H1 (cell line): ENCODE measurements around the gene EYA2. TPM values are rescaled to one million over a fixed set of nuclear protein-coding genes. Genes with fewer than 3 reads are reported as not detected.

Experiments used
- CTCF ChIA-PET: fragments of 300-600 bp; sonication (Branson Sonifier 250); formaldehyde crosslinking; loops from one replicate; lab custom pipeline; 2021; ENCODE audit not compliant: partially characterized antibody; lab: Charles Lee
- POLR2A ChIA-PET: fragments of 300-600 bp; sonication (Branson Sonifier 250); formaldehyde crosslinking; loops from one replicate; lab custom pipeline; 2021; ENCODE audit warnings: inconsistent platforms; ENCODE audit not compliant: partially characterized antibody; lab: Charles Lee
- DNase-seq, 2 experiments: peaks; one replicate each; pipeline versions ENCODE4 v3.0.0 to v3.0.0-alpha.2; 2010 to 2022; ENCODE audit warnings: low spot score in 2 of 2, low read depth in 1 of 2, mixed read lengths in 1 of 2
- FAIRE-seq: peaks from 2 replicates; lab custom pipeline; 2011; peaks lifted over from hg19 to GRCh38; lab: Jason Lieb, UNC
- H2AFZ ChIP-seq: 2 replicates; pipeline ENCODE4 v1.8.1; 2012; ENCODE audit warnings: low read length, inconsistent platforms
- H2AK5ac ChIP-seq: 2 replicates; pipeline ENCODE4 v1.6.1; 2013; ENCODE audit warnings: low read depth, low read length
- H2BK120ac ChIP-seq: replicated peaks from 2 replicates; pipeline ENCODE3; 2013; ENCODE audit warnings: low read depth, low read length, inconsistent platforms
- H2BK12ac ChIP-seq: 2 replicates; pipeline ENCODE4 v1.6.1; 2013; ENCODE audit warnings: low read depth, low read length
- H2BK15ac ChIP-seq: 2 replicates; pipeline ENCODE4 v1.6.1; 2013; ENCODE audit warnings: low read length
- H2BK20ac ChIP-seq: 2 replicates; pipeline ENCODE4 v1.6.1; 2013; ENCODE audit warnings: low read length
- H2BK5ac ChIP-seq: 2 replicates; pipeline ENCODE4 v1.6.1; 2013; ENCODE audit warnings: low read depth, low read length
- H3K14ac ChIP-seq: 2 replicates; pipeline ENCODE4 v1.6.1; 2013; ENCODE audit warnings: inconsistent platforms; ENCODE audit not compliant: insufficient read length
- H3K18ac ChIP-seq: 2 replicates; pipeline ENCODE4 v1.6.1; 2013; ENCODE audit warnings: low read length; ENCODE audit errors: extremely low read depth
- H3K23ac ChIP-seq: 2 replicates; pipeline ENCODE4 v1.6.1; 2013; ENCODE audit warnings: inconsistent platforms; ENCODE audit not compliant: insufficient read length
- H3K23me2 ChIP-seq: 2 replicates; pipeline ENCODE4 v1.6.1; 2013; ENCODE audit warnings: low read depth, low read length
- H3K27ac ChIP-seq: 2 replicates; pipeline ENCODE4 v1.6.1; 2011; ENCODE audit warnings: low read depth, low read length, inconsistent platforms
- H3K27me3 ChIP-seq, 4 experiments: replicated peaks in 1 of 4; 1 replicate in 1 of 4; 2 replicates in 3 of 4; pipeline versions ENCODE4 v1.6.1 to v1.8.1; 2011 to 2013; ENCODE audit warnings: low read length in 3 of 4, mild to moderate bottlenecking in 3 of 4, inconsistent platforms in 2 of 4, mixed read lengths in 2 of 4, moderate library complexity in 1 of 4; ENCODE audit not compliant: control insufficient read depth in 3 of 4, insufficient read depth in 3 of 4; ENCODE audit errors: extremely low read depth in 1 of 4
- H3K36me3 ChIP-seq, 4 experiments: 2 replicates each; pipeline versions ENCODE4 v1.6.1 to v1.8.1; 2011 to 2013; ENCODE audit warnings: mild to moderate bottlenecking in 4 of 4, low read length in 3 of 4, moderate library complexity in 2 of 4, control low read depth in 1 of 4, inconsistent platforms in 1 of 4; ENCODE audit not compliant: insufficient read depth in 4 of 4, control insufficient read depth in 2 of 4
- H3K4ac ChIP-seq: replicated peaks from 2 replicates; pipeline ENCODE3; 2013; ENCODE audit warnings: low read length, low read depth, mixed read lengths, inconsistent platforms; ENCODE audit not compliant: insufficient read length
- H3K4me1 ChIP-seq, 4 experiments: replicated peaks in 1 of 4; 1 replicate in 1 of 4; 2 replicates in 3 of 4; pipeline versions ENCODE4 v1.6.1 to v1.8.1; 2011 to 2013; ENCODE audit warnings: low read length in 3 of 4, inconsistent platforms in 2 of 4, mixed read lengths in 1 of 4; ENCODE audit not compliant: insufficient read depth in 4 of 4, control insufficient read depth in 3 of 4
- H3K4me2 ChIP-seq, 2 experiments: 2 replicates each; pipeline versions ENCODE4 v1.6.1 to v1.8.1; 2011 to 2013; ENCODE audit warnings: low read depth in 2 of 2, low read length in 2 of 2, control low read depth in 1 of 2, inconsistent platforms in 1 of 2, mild to moderate bottlenecking in 1 of 2; ENCODE audit not compliant: insufficient read depth in 1 of 2
- H3K4me3 ChIP-seq, 4 experiments: fragments of 200-600, 300-600 bp in 1 of 4; sonication (generic), shearing (Covaris generic), sonication (Bioruptor Twin) in 1 of 4; 2 replicates each; pipeline versions ENCODE4 v1.5.1 to v1.8.1; 2011 to 2016; ENCODE audit warnings: low read length in 4 of 4, low read depth in 3 of 4, control low read depth in 2 of 4, inconsistent platforms in 2 of 4, mild to moderate bottlenecking in 2 of 4, mixed read lengths in 1 of 4, moderate library complexity in 1 of 4; ENCODE audit not compliant: insufficient read depth in 2 of 4; ENCODE audit errors: extremely low read depth in 1 of 4
- H3K56ac ChIP-seq: replicated peaks from 2 replicates; pipeline ENCODE3; 2013; ENCODE audit warnings: low read depth, mild to moderate bottlenecking, mixed read lengths, low read length, inconsistent platforms; ENCODE audit not compliant: insufficient read length
- H3K79me1 ChIP-seq: 2 replicates; pipeline ENCODE4 v1.6.1; 2013; ENCODE audit warnings: low read depth, low read length, control low read depth
- H3K79me2 ChIP-seq, 2 experiments: 2 replicates each; pipeline versions ENCODE4 v1.6.1 to v1.8.1; 2012 to 2013; ENCODE audit warnings: low read length in 2 of 2, mild to moderate bottlenecking in 2 of 2, inconsistent platforms in 1 of 2; ENCODE audit not compliant: insufficient read depth in 2 of 2, control insufficient read depth in 1 of 2
- H3K9ac ChIP-seq, 4 experiments: replicated peaks in 1 of 4; 1 replicate in 1 of 4; 2 replicates in 3 of 4; pipeline versions ENCODE4 v1.6.1 to v1.8.1; 2011 to 2013; ENCODE audit warnings: low read depth in 3 of 4, low read length in 3 of 4, control low read depth in 2 of 4, mild to moderate bottlenecking in 2 of 4, moderate library complexity in 2 of 4, inconsistent platforms in 1 of 4; ENCODE audit errors: extremely low read depth in 1 of 4
- H3K9me3 ChIP-seq, 2 experiments: 2 replicates each; pipeline versions ENCODE4 v1.6.1 to v1.8.1; 2012 to 2013; ENCODE audit warnings: mild to moderate bottlenecking in 2 of 2, moderate library complexity in 2 of 2, control low read depth in 1 of 2, inconsistent platforms in 1 of 2, low read depth in 1 of 2, low read length in 1 of 2, mixed read lengths in 1 of 2; ENCODE audit not compliant: insufficient read depth in 2 of 2
- H4K20me1 ChIP-seq, 2 experiments: replicated peaks in 1 of 2; 2 replicates each; pipeline versions ENCODE3 to v1.8.1; 2011 to 2013; ENCODE audit warnings: inconsistent platforms in 2 of 2, low read length in 2 of 2, mild to moderate bottlenecking in 1 of 2; ENCODE audit not compliant: insufficient read depth in 2 of 2, control insufficient read depth in 1 of 2
- H4K5ac ChIP-seq: 2 replicates; pipeline ENCODE4 v1.6.1; 2013; ENCODE audit warnings: low read length, low read depth, mixed read lengths, inconsistent platforms; ENCODE audit not compliant: insufficient read length
- H4K8ac ChIP-seq: 2 replicates; pipeline ENCODE4 v1.8.0; 2013; ENCODE audit warnings: mild to moderate bottlenecking, moderate library complexity, low read length, inconsistent platforms; ENCODE audit not compliant: insufficient read depth; ENCODE audit errors: extremely low read depth
- H4K91ac ChIP-seq: replicated peaks from 2 replicates; pipeline ENCODE3; 2013; ENCODE audit warnings: low read length, mixed read lengths, inconsistent platforms; ENCODE audit not compliant: insufficient read length
- ASH2L ChIP-seq: fragments of 200-600, 300-600 bp; sonication (generic); IDR thresholded peaks from one replicate; pipeline ENCODE4 v1.7.1; 2017; ENCODE audit warnings: low read length
- CBX8 ChIP-seq: fragments of 300-800, 300-1000 bp; sonication (generic); IDR thresholded peaks from 2 replicates; pipeline ENCODE4 v1.7.1; 2016; ENCODE audit warnings: low read depth, low read length, borderline replicate concordance
- CHD2 ChIP-seq: IDR thresholded peaks from 2 replicates; pipeline ENCODE4 v1.6.1; 2012; ENCODE audit warnings: low read length, improper control_type of control experiment
- FOSL1 ChIP-seq: IDR thresholded peaks from 2 replicates; pipeline ENCODE4 v1.6.1; 2011; ENCODE audit warnings: mild to moderate bottlenecking, low read depth, low read length, moderate library complexity; ENCODE audit not compliant: insufficient read depth
- HDAC6 ChIP-seq: IDR thresholded peaks from one replicate; pipeline ENCODE4 v1.7.1; 2012; ENCODE audit warnings: low read depth, mild to moderate bottlenecking, inconsistent platforms, low read length, moderate library complexity
- JUN ChIP-seq: IDR thresholded peaks from 2 replicates; pipeline ENCODE4 v1.6.1; 2011; ENCODE audit warnings: low read depth, mild to moderate bottlenecking, improper control_type of control experiment, low read length
- KDM1A ChIP-seq: fragments of 200-600, 300-600 bp; sonication (generic); IDR thresholded peaks from 2 replicates; pipeline ENCODE4 v1.7.1; 2016; ENCODE audit warnings: mild to moderate bottlenecking, low read length, borderline replicate concordance
- KDM4A ChIP-seq: IDR thresholded peaks from one replicate; pipeline ENCODE4 v1.7.1; 2012; ENCODE audit warnings: low read depth, mild to moderate bottlenecking, moderate library complexity, low read length, inconsistent platforms; ENCODE audit not compliant: severe bottlenecking
- POU5F1 ChIP-seq: IDR thresholded peaks from 2 replicates; pipeline ENCODE4 v1.6.1; 2011; ENCODE audit warnings: low read depth, mild to moderate bottlenecking, low read length, moderate library complexity
- RAD21 ChIP-seq, 2 experiments: IDR thresholded peaks in 1 of 2; conservative IDR thresholded peaks in 1 of 2; 2 replicates each; pipeline ENCODE4 v1.6.1; 2011; ENCODE audit warnings: low read depth in 2 of 2, low read length in 2 of 2, improper control_type of control experiment in 1 of 2, inconsistent platforms in 1 of 2, mild to moderate bottlenecking in 1 of 2, moderate library complexity in 1 of 2
- RBBP5 ChIP-seq: IDR thresholded peaks from 2 replicates; pipeline ENCODE4 v1.7.1; 2012; ENCODE audit warnings: low read depth, mild to moderate bottlenecking, inconsistent platforms, low read length, moderate library complexity, borderline replicate concordance
- SIRT6 ChIP-seq: IDR thresholded peaks from one replicate; pipeline ENCODE4 v1.7.1; 2012; ENCODE audit warnings: low read length, inconsistent platforms
- TAF7 ChIP-seq: optimal IDR thresholded peaks from 2 replicates; pipeline ENCODE3; 2011; ENCODE audit warnings: low read depth, mild to moderate bottlenecking, inconsistent platforms, low read length, moderate library complexity, borderline replicate concordance
- TEAD4 ChIP-seq: IDR thresholded peaks from 2 replicates; pipeline ENCODE4 v1.6.1; 2012; ENCODE audit warnings: low read depth, low read length, inconsistent platforms, mixed read lengths
- ZNF274 ChIP-seq: IDR thresholded peaks from 2 replicates; pipeline ENCODE4 v1.7.0; 2012; ENCODE audit warnings: low read length, borderline replicate concordance; ENCODE audit errors: extremely low read depth
- WGBS, 2 experiments: shearing (Covaris generic) in 1 of 2; methylation state at CpG; one replicate each; pipeline versions ENCODE4 v1.1.6 to v1.1.7; 2013 to 2015; ENCODE audit warnings: low lambda C conversion rate in 2 of 2, mixed read lengths in 2 of 2, inconsistent platforms in 1 of 2, low coverage in 1 of 2, missing lambda C conversion rate in 1 of 2; ENCODE audit not compliant: insufficient replicate concordance in 2 of 2, insufficient coverage in 1 of 2, insufficient read length in 1 of 2; ENCODE audit errors: extremely low coverage in 1 of 2, missing lambda C conversion rate in 1 of 2; 5-methylcytosine and 5-hydroxymethylcytosine counted together
- polyA plus RNA-seq, 7 experiments: library from polyadenylated mRNA; depleted of rRNA in 3 of 7; stranded (reverse) in 5 of 7; unstranded in 2 of 7; fragments of >200 nt in 5 of 7; fragments of 200-250 nt in 2 of 7; gene quantifications; 1 replicate in 5 of 7; 2 replicates in 1 of 7; 4 replicates in 1 of 7; pipeline versions ENCODE4 v1.2.1 to v1.2.3, GENCODE V29; 2011 to 2013; ENCODE audit warnings: missing spikeins in 2 of 7, mixed read lengths in 2 of 7
- total RNA-seq: library from RNA; stranded (reverse); fragmentation: NEBNext Ultra II Directional; extraction: Animal tissue kit (Norgen Biotek cat#: 25700); gene quantifications from 2 replicates; pipeline ENCODE4 v1.2.1, GENCODE V29; 2021

Gene EYA2
- total and polyA plus RNA-seq, 2 of the 8 experiments (the other 6 are each of a cell fraction or from before 2014, with no cell fraction given): 1.6 to 1.7 TPM

DNA sequence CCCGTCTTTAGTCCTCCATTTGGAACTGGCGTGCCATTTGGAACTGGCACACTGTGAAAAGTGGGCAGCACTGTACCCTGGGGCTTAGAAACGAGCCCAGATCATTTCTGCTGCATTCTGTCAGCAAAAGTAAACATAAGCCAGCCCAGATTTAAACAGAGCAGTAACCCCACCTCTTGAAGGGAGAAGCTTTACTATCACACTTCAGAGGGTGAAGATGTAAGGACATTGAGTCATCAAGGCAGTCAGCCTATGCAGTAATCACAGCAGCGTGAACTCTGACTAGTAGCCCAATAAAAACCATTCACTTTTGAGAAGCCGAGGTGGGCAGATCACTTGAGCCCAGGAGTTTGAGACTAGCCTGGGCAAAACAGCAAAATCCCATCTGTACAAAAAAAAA is 216.9 kb downstream of the EYA2 start:
- WGBS, 2 experiments: 87% methylated on average over 5 of the region's 5 CpGs; no CpG with 5 or more reads in 1 of the 2 experiments
- H3K14ac ChIP-seq: no peak overlapping the region
- H3K18ac ChIP-seq: no peak overlapping the region
- no peaks in the 10 kb centered on the region for H3K27me3 ChIP-seq
- no peak overlapping the region for H3K9ac ChIP-seq
- no peak overlapping the region for H2BK15ac ChIP-seq
- H4K8ac ChIP-seq: no peak overlapping the region
- H2BK20ac ChIP-seq: no peak overlapping the region
- no peak overlapping the region for H3K4ac ChIP-seq
- H3K27ac ChIP-seq: no peak overlapping the region
- H2BK5ac ChIP-seq: no peak overlapping the region
- no peak overlapping the region for H2AK5ac ChIP-seq
- no peaks in the 10 kb centered on the region for H4K20me1 ChIP-seq
- DNase-seq (no peak), FAIRE-seq (no peak)
- H3K4me1 ChIP-seq: no peaks in the 10 kb centered on the region
- no peak overlapping the region for H3K4me2 ChIP-seq
- H3K36me3 ChIP-seq: no peaks in the 10 kb centered on the region
- 0 out of 2 replicates have a peak overlapping the region, but pooled peaks have one; percentile 17 for H2BK12ac ChIP-seq
- no peak overlapping the region for H2AFZ ChIP-seq
- H3K79me2 ChIP-seq: no peaks in the 10 kb centered on the region
- CTCF ChIA-PET: interaction anchor here (1.0 kb wide), 1 partner anchor 40 kb away, joined by 3 read pairs; no protein-coding TSS in a partner anchor
- no peaks in the 10 kb centered on the region for H3K79me1 ChIP-seq
- no peak overlapping the region for H4K91ac ChIP-seq
- no peaks in the 10 kb centered on the region for H3K23me2 ChIP-seq
- POLR2A ChIA-PET: no interaction called here
- no peak overlapping the region for H3K23ac ChIP-seq
- no peak overlapping the region for H3K56ac ChIP-seq
- H4K5ac ChIP-seq: no peak overlapping the region
- no peak overlapping the region for H3K4me3 ChIP-seq
- H2BK120ac ChIP-seq: no peak overlapping the region
- peaks cover 0 to 3% of the 10 kb centered on the region in 2 experiments; a peak in 1 of 4 replicates for H3K9me3 ChIP-seq
- TF ChIP-seq FOSL1 (no peak), KDM1A (no peak), CHD2 (no peak), RBBP5 (no peak), RAD21 (IDR thresholded peaks at IDR 0.05 in 1 of 2, conservative IDR thresholded peaks at IDR 0.05 in 1 of 2; ENCODE audit: low read depth in 2 of 2, low read length in 2 of 2) (no peak), POU5F1 (no peak), ZNF274 (no peak), SIRT6 (no peak), KDM4A (no peak), CBX8 (no peak), TEAD4 (no peak), TAF7 (no peak), JUN (no peak), ASH2L (no peak), HDAC6 (no peak)
